Calu3 (cell line): Measurements from ENCODE around the gene FHIT. TPM values are rescaled to one million over a fixed set of nuclear protein-coding genes. Genes with fewer than 3 reads are reported as not detected.

Source experiments
- BruUV-seq: library from RNA; stranded (reverse); fragments of 400-500 nt; replicated peaks from 2 replicates; lab custom pipeline; 2021; lab: Mats Ljungman, UMichigan
- CTCF ChIA-PET: fragments of 300-600 bp; sonication (Branson Sonifier 250); formaldehyde crosslinking; loops from one replicate; lab custom pipeline; 2022; ENCODE audit warnings: antibody characterized with exemption; lab: Charles Lee
- DNase-seq: peaks from one replicate; pipeline ENCODE4 v3.0.0; 2022
- H3K27ac Mint-ChIP-seq: one replicate; pipeline ENCODE4 v1.8.0; 2022; ENCODE audit warnings: mixed read lengths; ENCODE audit not compliant: unreplicated experiment
- H3K27me3 Mint-ChIP-seq: one replicate; pipeline ENCODE4 v1.8.0; 2022; ENCODE audit warnings: mixed read lengths; ENCODE audit not compliant: unreplicated experiment
- H3K36me3 Mint-ChIP-seq: one replicate; pipeline ENCODE4 v1.8.0; 2022; ENCODE audit warnings: mild to moderate bottlenecking, moderate library complexity, mixed read lengths; ENCODE audit not compliant: insufficient read depth, unreplicated experiment
- H3K4me1 Mint-ChIP-seq: one replicate; pipeline ENCODE4 v1.8.0; 2022; ENCODE audit warnings: mild to moderate bottlenecking, low read depth, mixed read lengths; ENCODE audit not compliant: unreplicated experiment
- H3K4me3 Mint-ChIP-seq: one replicate; pipeline ENCODE4 v1.8.0; 2022; ENCODE audit warnings: mild to moderate bottlenecking, low read depth, moderate library complexity, mixed read lengths; ENCODE audit not compliant: unreplicated experiment
- H3K9me3 Mint-ChIP-seq: one replicate; pipeline ENCODE4 v1.8.0; 2022; ENCODE audit warnings: low read depth, mixed read lengths; ENCODE audit not compliant: unreplicated experiment
- intact Hi-C: fragments of 100-400 bp; cut with micrococcal nuclease; formaldehyde crosslinking; loops from one replicate; pipeline ENCODE4 v1.10.0; 2022; ENCODE audit not compliant: unreplicated experiment
- total RNA-seq: library from RNA; stranded (reverse); gene quantifications from 2 replicates; pipeline ENCODE4 v1.2.3, GENCODE V29; 2022
- TF ChIP-seq, protein P1 (sequence below): fragments of 200-600 bp; IDR thresholded peaks from one replicate; pipeline ENCODE4 v1.8.0; 2022; ENCODE audit warnings: antibody characterized with exemption; ENCODE audit not compliant: unreplicated experiment

FHIT gene
- total RNA-seq, 1 experiment from 2014 or later = 6.2 TPM

GRCh38 chr3:60536420-60536819 lies 714.8 kb downstream of the FHIT start:
- Mint-ChIP-seq H3K27ac (no peak overlapping the region), H3K4me3 (no peak overlapping the region), H3K27me3 (no peaks in the 10 kb centered on the region), H3K9me3 (peaks cover 6% of the 10 kb centered on the region), H3K36me3 (no peaks in the 10 kb centered on the region), H3K4me1 (no peaks in the 10 kb centered on the region)
- DNase-seq = no peak
- TF ChIP-seq, protein P1, sequence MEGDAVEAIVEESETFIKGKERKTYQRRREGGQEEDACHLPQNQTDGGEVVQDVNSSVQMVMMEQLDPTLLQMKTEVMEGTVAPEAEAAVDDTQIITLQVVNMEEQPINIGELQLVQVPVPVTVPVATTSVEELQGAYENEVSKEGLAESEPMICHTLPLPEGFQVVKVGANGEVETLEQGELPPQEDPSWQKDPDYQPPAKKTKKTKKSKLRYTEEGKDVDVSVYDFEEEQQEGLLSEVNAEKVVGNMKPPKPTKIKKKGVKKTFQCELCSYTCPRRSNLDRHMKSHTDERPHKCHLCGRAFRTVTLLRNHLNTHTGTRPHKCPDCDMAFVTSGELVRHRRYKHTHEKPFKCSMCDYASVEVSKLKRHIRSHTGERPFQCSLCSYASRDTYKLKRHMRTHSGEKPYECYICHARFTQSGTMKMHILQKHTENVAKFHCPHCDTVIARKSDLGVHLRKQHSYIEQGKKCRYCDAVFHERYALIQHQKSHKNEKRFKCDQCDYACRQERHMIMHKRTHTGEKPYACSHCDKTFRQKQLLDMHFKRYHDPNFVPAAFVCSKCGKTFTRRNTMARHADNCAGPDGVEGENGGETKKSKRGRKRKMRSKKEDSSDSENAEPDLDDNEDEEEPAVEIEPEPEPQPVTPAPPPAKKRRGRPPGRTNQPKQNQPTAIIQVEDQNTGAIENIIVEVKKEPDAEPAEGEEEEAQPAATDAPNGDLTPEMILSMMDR = no peak
- BruUV-seq = no TSS peak
- CTCF ChIA-PET = no interaction called here
- intact Hi-C loops = no loop called here

GRCh38 chr3:60531759-60532158 lies 719.5 kb downstream of the FHIT start:
- TF ChIP-seq, protein P1 = no peak
- H3K4me3 Mint-ChIP-seq = no peak overlapping the region
- no peak overlapping the region for H3K27ac Mint-ChIP-seq
- H3K4me1 Mint-ChIP-seq = no peaks in the 10 kb centered on the region
- BruUV-seq = no TSS peak
- peaks cover 11% of the 10 kb centered on the region for H3K9me3 Mint-ChIP-seq
- H3K36me3 Mint-ChIP-seq = no peaks in the 10 kb centered on the region
- CTCF ChIA-PET = no interaction called here
- DNase-seq = no peak
- no peaks in the 10 kb centered on the region for H3K27me3 Mint-ChIP-seq
- intact Hi-C loops = no loop called here

DNA sequence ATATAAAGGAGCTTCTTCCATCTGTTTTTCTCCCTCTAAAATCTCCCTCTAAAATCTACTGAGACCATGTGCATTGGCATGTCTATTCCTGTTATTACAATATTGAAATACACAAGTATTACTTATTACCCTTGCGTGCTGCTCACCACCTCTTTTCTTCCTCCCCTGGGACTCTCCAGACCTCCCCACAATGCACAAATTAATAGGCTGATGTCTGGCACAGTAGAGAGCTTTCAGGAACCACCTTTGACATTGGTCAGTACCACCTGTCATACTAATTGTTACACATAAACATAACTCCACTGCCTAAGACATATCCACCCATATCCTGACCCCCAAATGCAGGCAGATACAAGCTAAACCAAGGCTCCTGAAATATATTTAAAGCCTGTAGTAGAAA lies 722.6 kb downstream of the FHIT start:
- TF ChIP-seq, protein P1 = no peak
- H3K27ac Mint-ChIP-seq = no peak overlapping the region
- H3K36me3 Mint-ChIP-seq = no peaks in the 10 kb centered on the region
- no peaks in the 10 kb centered on the region for H3K27me3 Mint-ChIP-seq
- H3K9me3 Mint-ChIP-seq = peaks cover 10% of the 10 kb centered on the region
- intact Hi-C loops = no loop called here
- DNase-seq = no peak
- CTCF ChIA-PET = no interaction called here
- no peak overlapping the region for H3K4me3 Mint-ChIP-seq
- H3K4me1 Mint-ChIP-seq = no peaks in the 10 kb centered on the region
- no TSS peak for BruUV-seq

DNA sequence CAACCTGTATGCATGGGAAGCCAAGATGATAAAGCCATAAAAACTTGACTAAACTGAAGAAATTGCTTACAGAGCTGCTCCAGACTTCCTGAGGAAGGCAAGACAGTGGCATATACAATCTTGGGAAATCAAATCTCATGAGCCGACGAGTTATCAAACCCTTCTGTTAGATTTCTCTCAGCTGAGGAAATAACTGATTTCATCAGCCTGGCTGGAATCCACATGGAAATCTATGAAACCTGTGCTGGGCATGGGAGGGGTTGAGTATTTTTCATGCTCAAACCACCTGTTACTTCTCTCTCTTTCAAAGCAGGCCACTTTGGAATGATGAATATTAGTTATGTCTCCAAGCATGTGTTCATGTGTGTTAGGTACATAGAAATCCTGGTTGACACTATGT lies 727.7 kb downstream of the FHIT start:
- TF ChIP-seq, protein P1 = no peak
- no peaks in the 10 kb centered on the region for H3K27me3 Mint-ChIP-seq
- BruUV-seq = no TSS peak
- H3K4me1 Mint-ChIP-seq = no peaks in the 10 kb centered on the region
- no peaks in the 10 kb centered on the region for H3K9me3 Mint-ChIP-seq
- CTCF ChIA-PET = no interaction called here
- H3K27ac Mint-ChIP-seq = no peak overlapping the region
- intact Hi-C loops = no loop called here
- H3K36me3 Mint-ChIP-seq = no peaks in the 10 kb centered on the region
- no peak overlapping the region for H3K4me3 Mint-ChIP-seq
- no peak for DNase-seq
